HepG2 (cell line): Measurements from ENCODE around the gene TAPBP. TPM values are rescaled to one million over a fixed set of nuclear protein-coding genes. Genes with fewer than 3 reads are reported as not detected.

Experiments used
- AGO1 ChIP-seq: fragments of 200-400 bp; formaldehyde crosslinking; IDR thresholded peaks from 2 replicates; pipeline ENCODE4 v1.6.1; 2017; ENCODE audit warnings: mild to moderate bottlenecking, low read depth, low read length, moderate library complexity; ENCODE audit not compliant: poor library complexity, severe bottlenecking
- ASH2L ChIP-seq: fragments of 300-600, 200-600 bp; sonication (generic); IDR thresholded peaks from 2 replicates; pipeline ENCODE4 v1.7.0; 2017; ENCODE audit warnings: low read depth, mild to moderate bottlenecking, moderate library complexity, mixed read lengths, low read length; ENCODE audit not compliant: insufficient read length
- BRCA1 ChIP-seq: sonication (generic); formaldehyde crosslinking; IDR thresholded peaks from 2 replicates; pipeline ENCODE4 v1.4.0; 2020; ENCODE audit warnings: missing genetic modification reagents
- CBX5 ChIP-seq: sonication (generic); formaldehyde crosslinking; IDR thresholded peaks from 2 replicates; pipeline ENCODE4 v1.4.0; 2020; ENCODE audit warnings: missing genetic modification reagents, borderline replicate concordance
- CEBPG ChIP-seq: IDR thresholded peaks from 2 replicates; pipeline ENCODE4 v1.6.1; 2016
- GABPA ChIP-seq, 2 experiments: IDR thresholded peaks; 2 replicates each; pipeline ENCODE4 v1.6.1; 2011 to 2016; ENCODE audit warnings: low read depth in 2 of 2, low read length in 1 of 2, missing biosample characterization in 1 of 2, missing genetic modification characterization in 1 of 2
- HMGXB3 ChIP-seq: sonication (generic); formaldehyde crosslinking; IDR thresholded peaks from 2 replicates; pipeline ENCODE4 v1.4.0; 2020; ENCODE audit warnings: missing genetic modification reagents, borderline replicate concordance
- MED1 ChIP-seq: sonication (generic); formaldehyde crosslinking; IDR thresholded peaks from 2 replicates; pipeline ENCODE4 v1.4.0; 2020; ENCODE audit warnings: missing genetic modification reagents
- NFIB ChIP-seq: sonication (generic); formaldehyde crosslinking; IDR thresholded peaks from 2 replicates; pipeline ENCODE4 v1.9.0; 2021; ENCODE audit warnings: missing genetic modification reagents, mild to moderate bottlenecking, borderline replicate concordance
- NFKBIZ ChIP-seq: IDR thresholded peaks from 2 replicates; pipeline ENCODE4 v1.6.1; 2018; ENCODE audit warnings: missing genetic modification reagents, missing compliant biosample characterization
- NR2F1 ChIP-seq, 2 experiments: fragments of 450-650 bp in 1 of 2; formaldehyde crosslinking in 1 of 2; IDR thresholded peaks; 2 replicates each; pipeline versions ENCODE4 v1.5.0 to v1.6.1; 2016 to 2020; ENCODE audit warnings: mild to moderate bottlenecking in 1 of 2, missing compliant biosample characterization in 1 of 2, missing genetic modification reagents in 1 of 2, moderate library complexity in 1 of 2
- NR3C1 ChIP-seq: sonication (generic); formaldehyde crosslinking; IDR thresholded peaks from 2 replicates; pipeline ENCODE4 v1.4.0; 2020; ENCODE audit warnings: missing genetic modification reagents
- SATB2 ChIP-seq: sonication (generic); formaldehyde crosslinking; IDR thresholded peaks from 2 replicates; pipeline ENCODE4 v1.5.0; 2020; ENCODE audit warnings: missing genetic modification reagents
- TFAP4 ChIP-seq: sonication (generic); IDR thresholded peaks from 2 replicates; pipeline ENCODE4 v1.6.1; 2016; ENCODE audit warnings: low read depth, borderline replicate concordance
- THAP8 ChIP-seq: sonication (generic); formaldehyde crosslinking; IDR thresholded peaks from 2 replicates; pipeline ENCODE4 v1.5.1; 2020; ENCODE audit warnings: missing genetic modification reagents, mild to moderate bottlenecking, borderline replicate concordance
- ZNF180 ChIP-seq: sonication (generic); formaldehyde crosslinking; IDR thresholded peaks from 2 replicates; pipeline ENCODE4 v1.4.0; 2020; ENCODE audit warnings: low read depth, missing genetic modification reagents, borderline replicate concordance
- ZNF343 ChIP-seq: sonication (generic); formaldehyde crosslinking; IDR thresholded peaks from 2 replicates; pipeline ENCODE4 v1.4.0; 2020; ENCODE audit warnings: mild to moderate bottlenecking, missing genetic modification reagents
- ZNF740 ChIP-seq: sonication (generic); formaldehyde crosslinking; IDR thresholded peaks from 2 replicates; pipeline ENCODE4 v1.4.0; 2020; ENCODE audit warnings: missing genetic modification reagents
- ZNF773 ChIP-seq: sonication (generic); formaldehyde crosslinking; IDR thresholded peaks from 2 replicates; pipeline ENCODE4 v1.4.0; 2020; ENCODE audit warnings: missing genetic modification reagents, borderline replicate concordance
- polyA plus RNA-seq, 8 experiments: library from polyadenylated mRNA; depleted of rRNA in 3 of 8; stranded (reverse) in 7 of 8; unstranded in 1 of 8; fragments of >200 nt; fragmentation: Illumina TruSeq in 4 of 8; extraction: Trizol in 4 of 8; gene quantifications; 2 replicates each; pipeline versions ENCODE4 v1.2.1 to v1.2.3, GENCODE V29; 2011 to 2016; ENCODE audit warnings: low read depth in 4 of 8, missing spikeins in 1 of 8, mixed read lengths in 1 of 8; ENCODE audit not compliant: insufficient read depth in 1 of 8
- total RNA-seq, 5 experiments: library from RNA; depleted of rRNA; stranded (reverse); fragments of >200 nt; fragmentation: Illumina TruSeq; extraction: Trizol; gene quantifications; 2 replicates each; pipeline ENCODE4 v1.2.3, GENCODE V29; 2016; ENCODE audit warnings: low read depth in 1 of 5
- TF ChIP-seq, protein P1 (sequence below): sonication (generic); formaldehyde crosslinking; IDR thresholded peaks from 2 replicates; pipeline ENCODE4 v1.9.0; 2022; ENCODE audit warnings: missing genetic modification reagents, mild to moderate bottlenecking, borderline replicate concordance

The TAPBP gene
- total and polyA plus RNA-seq, 2 of the 13 experiments (the other 11 are each of a cell fraction or from before 2014, with no cell fraction given): 27.4 to 32.3 TPM

- TF ChIP-seq BRCA1 (CRISPR knock-in tag) (no peak), NR3C1 (CRISPR knock-in tag) (no peak), HMGXB3 (CRISPR knock-in tag) (peak; percentile 63; the same call in 1 of the 2 replicates), ZNF740 (CRISPR knock-in tag) (no peak), ZNF773 (CRISPR knock-in tag) (no peak), AGO1 (no peak), SATB2 (CRISPR knock-in tag) (0 out of 2 replicates have a peak, but pooled peaks have one; percentile 45), NFKBIZ (CRISPR knock-in tag) (no peak), ASH2L (peak; percentile 88), THAP8 (CRISPR knock-in tag) (no peak), NR2F1 (CRISPR knock-in tag; IDR thresholded peaks at IDR 0.05) (0 out of 4 replicates have a peak, but pooled peaks of 1 of the 2 experiments have one; percentile 25), ZNF343 (0 out of 2 replicates have a peak, but pooled peaks have one; percentile 64), MED1 (CRISPR knock-in tag) (no peak), NFIB (CRISPR knock-in tag) (no peak), CEBPG (CRISPR knock-in tag) (no peak; the same call in 1 of the 2 replicates), GABPA (IDR thresholded peaks at IDR 0.05; ENCODE audit: low read depth, low read length) (peak; percentile 77), GABPA (CRISPR knock-in tag; IDR thresholded peaks at IDR 0.05; ENCODE audit: low read depth) (peak; percentile 99), TFAP4 (peak; percentile 85), ZNF180 (no peak), CBX5 (CRISPR knock-in tag) (no peak; the same call in 1 of the 2 replicates)
- TF ChIP-seq, protein P1, sequence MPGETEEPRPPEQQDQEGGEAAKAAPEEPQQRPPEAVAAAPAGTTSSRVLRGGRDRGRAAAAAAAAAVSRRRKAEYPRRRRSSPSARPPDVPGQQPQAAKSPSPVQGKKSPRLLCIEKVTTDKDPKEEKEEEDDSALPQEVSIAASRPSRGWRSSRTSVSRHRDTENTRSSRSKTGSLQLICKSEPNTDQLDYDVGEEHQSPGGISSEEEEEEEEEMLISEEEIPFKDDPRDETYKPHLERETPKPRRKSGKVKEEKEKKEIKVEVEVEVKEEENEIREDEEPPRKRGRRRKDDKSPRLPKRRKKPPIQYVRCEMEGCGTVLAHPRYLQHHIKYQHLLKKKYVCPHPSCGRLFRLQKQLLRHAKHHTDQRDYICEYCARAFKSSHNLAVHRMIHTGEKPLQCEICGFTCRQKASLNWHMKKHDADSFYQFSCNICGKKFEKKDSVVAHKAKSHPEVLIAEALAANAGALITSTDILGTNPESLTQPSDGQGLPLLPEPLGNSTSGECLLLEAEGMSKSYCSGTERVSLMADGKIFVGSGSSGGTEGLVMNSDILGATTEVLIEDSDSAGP (CRISPR knock-in tag): peak; percentile 39; the same call in 1 of the 2 replicates
Observed at GRCh38 chr6:33288921-33289783, 24.7 kb downstream of the TAPBP start, which contains the start of the genes PFDN6 and WDR46 (continued).
